GM21619 (cell line): Measurements from ENCODE around the gene B3GNT7.
"Not testable (repeated sequence)": the region's sequence is repeated elsewhere in the genome, so short reads cannot be mapped to it uniquely, and the experiment has no call there.

Experiments
- ATAC-seq: cut with Tn5 transposase; IDR thresholded peaks from one replicate; pipeline ENCODE4 v1.9.1; 2021; ENCODE audit not compliant: unreplicated experiment

Gene B3GNT7

DNA sequence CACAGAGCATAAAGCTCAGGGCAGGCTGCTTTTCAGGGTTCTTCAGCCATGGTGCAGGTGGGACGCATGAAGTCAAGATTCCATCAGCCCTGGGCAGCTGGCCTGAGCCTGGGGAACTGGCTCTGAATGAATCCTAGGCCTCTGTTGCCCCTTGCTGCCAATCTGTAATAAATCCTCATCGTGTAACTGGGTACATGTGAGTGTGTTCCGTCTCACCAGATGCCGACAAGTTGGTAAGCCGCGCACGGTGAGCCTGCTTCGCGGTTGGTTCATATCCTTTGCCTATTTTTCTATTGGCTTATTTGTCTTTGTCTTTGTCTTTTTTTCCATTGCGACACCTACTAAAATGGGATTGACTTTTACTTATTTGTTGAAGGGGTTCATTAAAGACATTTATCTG lies 27.7 kb downstream of the B3GNT7 start:
- ATAC-seq = no peak

DNA sequence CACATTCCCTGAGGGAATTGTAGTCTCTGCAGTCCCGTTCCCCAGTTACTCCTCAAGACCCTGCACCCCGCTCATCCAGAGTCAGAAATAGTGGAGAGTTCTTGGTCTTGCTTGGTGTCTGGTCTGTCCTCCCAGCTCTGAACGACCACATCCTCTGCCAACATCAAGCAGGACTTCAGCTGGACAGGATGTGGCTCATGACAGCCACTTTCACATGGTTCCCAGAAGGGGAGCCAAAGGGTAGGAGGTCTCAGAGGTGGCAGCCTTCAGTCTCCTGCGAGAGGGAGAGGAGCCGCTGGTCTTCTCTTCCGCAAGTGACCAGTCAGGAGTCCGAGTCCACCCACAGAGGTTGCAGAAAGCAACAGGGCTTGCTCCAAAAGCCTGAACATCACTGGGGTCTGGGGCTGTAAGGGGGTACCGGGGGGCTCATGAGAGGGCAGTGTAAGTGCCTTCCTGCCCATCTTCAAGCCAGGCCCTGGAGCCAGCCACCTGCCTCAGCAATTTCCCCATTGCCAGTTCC lies 29.8 kb downstream of the B3GNT7 start:
- no peak for ATAC-seq

GRCh38 chr2:231425811-231426703 lies 30.5 kb downstream of the B3GNT7 start:
- peak; percentile 58 for ATAC-seq

- no peak for ATAC-seq
Measured at GRCh38 chr2:231427116-231427515, 31.6 kb downstream of the B3GNT7 start.

DNA sequence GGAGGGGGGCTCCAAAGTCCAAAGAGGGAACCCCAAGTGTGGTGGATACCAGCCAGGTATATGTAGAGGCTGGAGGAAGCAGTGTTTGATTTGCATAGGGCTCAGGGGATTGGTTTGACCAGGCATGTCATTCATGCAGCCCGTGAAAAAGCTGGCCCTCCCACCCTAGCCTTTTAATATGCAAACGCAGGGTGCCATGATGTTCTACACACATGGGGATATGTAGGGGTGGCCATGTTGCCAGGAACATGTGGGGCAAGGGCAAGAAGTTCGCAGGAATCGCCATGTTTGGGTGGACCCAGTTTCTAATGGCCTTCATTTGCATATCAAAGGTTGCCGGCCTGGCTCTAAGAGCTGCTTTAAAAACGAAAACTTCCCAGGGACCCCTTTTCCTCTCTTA lies 33.6 kb downstream of the B3GNT7 start:
- no peak for ATAC-seq

GRCh38 chr2:231429901-231430300 lies 34.4 kb downstream of the B3GNT7 start:
- ATAC-seq = no peak

- ATAC-seq = not testable (repeated sequence)
Measured at GRCh38 chr2:231430437-231430836, 34.9 kb downstream of the B3GNT7 start.

DNA sequence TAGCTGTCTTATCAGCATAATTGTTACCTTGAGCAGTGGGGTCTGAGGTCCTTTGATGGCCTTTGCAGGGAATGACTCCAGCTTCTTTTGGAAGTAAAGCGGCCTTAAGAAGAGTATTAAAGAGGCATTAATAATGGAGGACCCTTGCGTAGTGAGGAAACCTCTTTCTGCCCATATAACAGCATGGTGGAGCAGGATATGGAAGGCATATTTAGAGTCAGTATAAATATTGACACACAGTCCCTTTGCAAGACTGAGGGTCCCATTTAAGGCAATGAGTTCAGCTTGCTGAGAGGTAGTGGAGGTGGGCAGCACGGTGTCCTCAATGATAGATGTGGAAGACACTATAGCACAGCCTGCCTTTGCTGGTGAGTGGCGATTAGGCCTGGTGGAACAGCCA lies 36.1 kb downstream of the B3GNT7 start:
- no peak for ATAC-seq

- ATAC-seq = no peak
Measured at GRCh38 chr2:231433990-231434389, 38.5 kb downstream of the B3GNT7 start.

GRCh38 chr2:231436957-231437356 lies 41.4 kb downstream of the B3GNT7 start:
- ATAC-seq = no peak

DNA sequence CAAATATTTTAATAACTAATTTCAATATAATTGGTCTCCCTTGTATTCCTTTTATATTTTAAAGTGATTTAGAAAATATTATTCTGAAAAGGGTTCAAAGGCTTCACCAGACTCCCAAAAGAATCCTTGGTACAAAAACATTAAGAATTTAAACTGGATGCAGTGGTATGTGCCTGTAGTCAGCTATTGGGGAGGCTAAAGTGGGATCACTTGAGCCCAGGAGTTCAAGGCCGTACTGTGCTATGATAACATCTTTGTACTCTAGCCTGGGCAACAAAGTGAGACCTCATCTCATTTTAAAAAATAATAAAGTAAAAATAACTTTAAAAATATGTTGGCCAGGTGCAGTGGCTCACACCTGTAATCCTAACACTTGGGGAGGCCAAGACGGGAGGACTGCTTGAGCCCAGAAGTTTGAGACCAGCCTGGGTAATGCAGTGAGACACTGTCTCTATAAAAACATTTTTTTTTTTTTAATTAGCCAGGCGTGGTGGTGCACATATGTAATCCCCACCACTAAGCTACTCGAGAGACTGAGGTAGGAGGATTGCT lies 54.1 kb downstream of the B3GNT7 start:
- no peak for ATAC-seq

DNA sequence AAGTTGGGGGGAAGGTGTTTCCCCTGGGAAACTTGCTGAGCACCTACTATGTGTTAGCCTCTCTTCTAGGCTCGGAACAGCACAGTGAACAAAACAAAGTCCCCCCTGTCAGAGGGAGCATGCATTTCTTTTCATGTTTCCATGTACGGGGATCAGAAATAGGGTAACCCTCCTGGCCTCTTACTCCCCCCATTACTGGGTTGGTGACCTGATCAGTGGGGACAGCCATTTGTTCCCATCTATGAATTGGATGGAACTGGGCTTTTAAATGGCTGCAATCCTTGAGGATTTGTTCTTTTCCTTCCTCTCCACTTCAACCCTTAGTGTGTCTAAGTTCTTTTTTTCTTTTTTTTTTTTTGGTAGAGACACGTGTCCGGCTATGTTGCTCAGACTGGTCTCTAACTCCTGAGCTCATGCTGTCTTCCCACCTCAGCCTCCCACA lies 55.1 kb downstream of the B3GNT7 start:
- no peak for ATAC-seq
